Cardiac muscle cell (in vitro differentiated cells and primary cell): Measurements from ENCODE around the gene IL1B. TPM values are rescaled to one million over a fixed set of nuclear protein-coding genes. Genes with fewer than 3 reads are reported as not detected.

Experiments
- polyA plus RNA-seq: library from polyadenylated mRNA; unstranded; fragments of >200 nt; fragmentation: Nextera tagmentation; extraction: Ambion mirVana; gene quantifications from 2 replicates; pipeline ENCODE4 v1.2.1, GENCODE V29; 2016
- total RNA-seq: library from RNA; depleted of rRNA; stranded (reverse); fragments of >200 nt; gene quantifications from 2 replicates; pipeline ENCODE4 v1.2.3, GENCODE V29; 2016

The IL1B gene
- total and polyA plus RNA-seq, 2 experiments from 2014 or later: not detected

Other genes starting within 250 kb of the IL1B start
- gene SLC20A1, start 190.8 kb downstream of the IL1B start, total RNA-seq: 10.0 and 11.4 TPM in 2 replicates
- 21.7 and 22.9 TPM in 2 replicates for gene SLC20A1, start 190.8 kb downstream of the IL1B start, polyA plus RNA-seq
- not detected in 2 replicates for gene NT5DC4, start 115.8 kb downstream of the IL1B start, total RNA-seq
- not detected in 2 replicates for gene NT5DC4, start 115.8 kb downstream of the IL1B start, polyA plus RNA-seq
- 1.7 and 13.7 TPM in 2 replicates for gene CKAP2L, start 72.2 kb downstream of the IL1B start, total RNA-seq
- gene CKAP2L, start 72.2 kb downstream of the IL1B start, polyA plus RNA-seq: 4.0 and 20.9 TPM in 2 replicates
- gene IL1A, start 52.3 kb downstream of the IL1B start, total RNA-seq: not detected in 2 replicates
- gene IL1A, start 52.3 kb downstream of the IL1B start, polyA plus RNA-seq: not detected in 2 replicates
- not detected in 2 replicates for gene IL37, start 74.4 kb upstream of the IL1B start, total RNA-seq
- not detected in 2 replicates for gene IL37, start 74.4 kb upstream of the IL1B start, polyA plus RNA-seq
- gene IL36G, start 141.2 kb upstream of the IL1B start, total RNA-seq: 0.30 TPM in 1 of 2 replicates, not detected in the other
- gene IL36G, start 141.2 kb upstream of the IL1B start, polyA plus RNA-seq: not detected in 2 replicates
- not detected in 2 replicates for gene IL36A, start 168.7 kb upstream of the IL1B start, total RNA-seq
- not detected in 2 replicates for gene IL36A, start 168.7 kb upstream of the IL1B start, polyA plus RNA-seq
- not detected in 2 replicates for gene IL36B, start 216.1 kb upstream of the IL1B start, total RNA-seq
- not detected in 2 replicates for gene IL36B, start 216.1 kb upstream of the IL1B start, polyA plus RNA-seq
- gene IL36RN, start 222.4 kb upstream of the IL1B start, total RNA-seq: not detected in 2 replicates
- not detected in 2 replicates for gene IL36RN, start 222.4 kb upstream of the IL1B start, polyA plus RNA-seq
- not detected in 2 replicates for gene IL1F10, start 231.2 kb upstream of the IL1B start, total RNA-seq
- not detected in 2 replicates for gene IL1F10, start 231.2 kb upstream of the IL1B start, polyA plus RNA-seq